EH (cell line): ENCODE measurements around the gene CYSTM1.
A peak's percentile ranks its signal among the peaks of the same experiment; 100 is the strongest.

ENCODE experiments used
- DNase-seq: peaks from one replicate; pipeline ENCODE4 v3.0.0-alpha.2; 2015; ENCODE audit warnings: low read depth

CYSTM1 gene, protein sequence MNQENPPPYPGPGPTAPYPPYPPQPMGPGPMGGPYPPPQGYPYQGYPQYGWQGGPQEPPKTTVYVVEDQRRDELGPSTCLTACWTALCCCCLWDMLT

DNA sequence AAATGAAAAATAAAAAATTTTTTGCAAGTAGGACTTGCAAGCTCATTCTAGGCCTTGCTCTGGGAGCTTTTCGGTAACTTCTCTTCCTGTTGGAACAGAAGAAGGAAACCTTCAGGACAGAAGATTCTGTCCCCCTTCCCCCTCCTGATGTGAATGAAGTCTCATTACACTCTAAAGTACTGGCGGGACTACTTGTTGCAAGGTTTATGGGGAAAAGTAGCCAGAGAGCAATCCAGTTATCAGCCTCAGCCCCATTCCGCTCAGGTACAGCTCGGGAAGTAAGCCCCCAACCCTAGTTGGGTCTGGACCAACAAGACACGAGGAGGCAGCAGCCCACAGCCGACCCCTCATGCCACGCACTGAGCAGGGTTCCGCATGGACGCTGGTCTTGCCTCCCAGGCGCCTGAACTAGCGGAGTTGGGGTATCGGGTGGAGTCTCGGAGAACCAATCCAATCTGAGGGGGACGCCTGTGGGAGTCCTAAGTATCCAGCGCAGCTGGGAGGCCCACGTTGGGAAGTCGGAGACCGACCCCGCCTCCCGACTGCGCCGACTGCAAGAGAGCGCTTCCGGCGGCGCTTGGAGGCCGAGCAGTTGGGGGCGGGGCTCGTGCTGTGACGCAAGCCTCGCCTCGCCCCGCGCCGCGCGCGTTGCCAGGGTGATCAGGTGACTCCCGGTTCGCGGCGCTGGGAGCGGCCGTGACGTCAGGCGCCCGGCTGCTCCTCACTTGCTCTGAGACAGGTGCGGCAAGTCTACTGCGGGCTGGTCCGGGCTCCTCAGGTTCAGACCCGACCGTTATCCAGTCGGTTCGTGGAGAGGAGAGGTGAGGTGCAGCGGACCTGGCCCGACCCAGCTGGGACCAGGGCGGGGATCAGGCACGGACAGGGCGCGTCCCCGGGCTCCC lies at the start of gene CYSTM1:
TSS of gene CYSTM1 (plus strand) at position 724 of the 902 bp plus-strand sequence. CDS start 19,278 bp downstream, outside the sequence.
- DNase-seq = peak; percentile 87

DNA sequence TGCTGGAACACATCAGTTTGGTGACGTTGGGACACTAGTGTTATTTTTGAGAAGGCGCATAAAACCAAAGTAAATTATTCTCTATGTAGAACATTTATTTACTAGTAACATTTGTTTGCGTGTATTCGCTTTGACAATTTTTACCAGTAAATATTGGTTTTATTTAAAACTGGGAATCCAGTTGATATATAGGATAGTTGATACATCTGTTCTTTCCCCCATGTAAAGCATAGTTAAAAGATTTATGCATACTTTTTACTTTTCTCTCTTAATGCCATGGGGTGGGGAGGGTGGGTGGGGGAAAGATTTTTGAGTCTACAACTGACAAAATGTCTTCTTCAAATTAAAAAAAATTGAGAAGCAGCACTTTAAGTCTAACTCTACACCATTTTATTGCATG lies 49.4 kb upstream of the CYSTM1 start, which contains the start of gene IGIP:
TSS of gene IGIP (plus strand) at position 301 of the 400 bp plus-strand sequence. CDS start 2,540 bp downstream, outside the sequence.
- DNase-seq = no peak

DNA sequence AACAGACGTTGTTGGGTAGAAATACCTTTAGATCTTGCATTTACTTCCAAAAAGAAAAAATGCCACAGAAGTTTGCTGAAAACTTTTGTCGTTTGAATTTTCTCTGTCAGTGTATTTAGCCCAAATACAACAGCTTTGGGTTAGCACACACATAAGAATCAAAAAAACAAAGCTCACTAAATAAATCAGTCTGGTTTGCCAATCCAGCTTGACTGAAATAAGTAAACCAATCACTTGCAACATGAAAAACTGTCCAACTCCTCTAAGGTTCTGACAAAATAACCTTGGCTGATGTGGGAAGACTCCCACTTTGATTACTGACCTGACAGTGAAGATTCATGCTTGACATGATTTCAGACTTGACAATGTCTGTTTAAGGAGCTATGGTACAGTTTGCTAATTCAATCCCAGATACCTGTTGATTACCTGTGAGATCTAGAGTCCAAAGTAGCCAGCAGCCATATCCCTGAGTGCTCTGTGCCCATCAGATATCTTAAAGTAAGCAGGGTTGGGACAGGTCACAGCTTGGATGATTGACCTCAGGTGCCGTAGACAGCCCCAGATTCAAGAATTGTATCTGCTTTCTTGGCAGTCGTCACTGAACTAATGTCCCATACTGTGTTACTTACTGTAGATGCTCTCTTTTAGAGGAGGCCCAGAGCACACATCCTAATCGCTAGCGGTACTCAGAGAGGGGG lies 48.5 kb upstream of the CYSTM1 start:
- no peak for DNase-seq

DNA sequence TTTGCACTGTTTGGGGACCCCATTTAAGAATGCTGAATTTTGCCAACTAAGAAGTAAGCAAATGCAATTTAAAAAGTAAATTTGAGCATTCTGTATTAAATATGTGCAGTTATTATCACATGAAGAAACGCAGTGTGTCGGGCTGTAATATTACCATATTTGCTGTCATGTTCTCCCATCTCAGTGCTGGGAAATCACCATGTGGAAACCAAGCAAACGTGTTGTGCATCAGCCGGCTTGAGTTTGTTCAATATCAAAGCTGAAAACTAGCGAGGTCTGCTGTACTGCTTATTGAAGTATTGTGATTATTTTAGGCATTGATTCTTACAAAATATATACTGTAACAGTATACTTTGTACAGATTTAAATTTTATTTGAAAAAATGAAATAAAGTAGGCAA lies 46.6 kb upstream of the CYSTM1 start:
- DNase-seq = no peak

DNA sequence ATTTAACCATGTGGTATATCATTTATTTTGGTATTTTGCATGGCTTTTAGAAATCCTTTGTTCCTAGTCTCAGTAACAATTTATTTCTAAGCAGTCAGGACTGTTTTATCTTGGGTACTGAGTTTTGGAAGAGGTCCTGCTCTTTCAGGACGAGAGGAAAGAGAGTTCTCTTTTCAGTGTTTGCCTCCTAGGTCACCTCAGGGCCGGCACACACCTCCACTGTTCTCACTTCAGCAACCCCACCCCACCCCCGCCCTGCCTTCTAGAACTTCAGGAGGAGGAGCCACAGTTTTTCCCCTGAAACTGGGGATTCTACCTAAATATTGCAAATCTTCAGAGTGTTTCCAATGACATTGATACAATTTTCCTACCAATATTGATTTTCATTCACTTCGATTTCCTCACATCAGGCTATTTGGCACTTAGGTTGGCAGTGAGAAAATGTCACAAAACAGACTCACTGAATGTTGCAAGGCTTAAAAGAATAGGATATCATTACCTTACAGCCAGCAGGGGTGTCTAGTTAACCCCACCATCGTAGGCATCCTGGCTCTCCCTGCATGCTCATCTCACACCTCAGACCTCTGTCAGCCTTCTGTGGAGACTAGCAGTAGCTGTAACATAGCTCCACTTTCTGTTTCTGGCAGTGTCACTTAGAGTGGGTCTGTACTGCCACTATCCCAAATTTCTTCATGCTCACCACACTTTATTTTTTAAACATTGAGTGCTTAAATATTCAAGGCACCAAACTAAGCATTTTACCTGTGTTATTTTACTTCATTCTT lies 43.8 kb upstream of the CYSTM1 start:
- DNase-seq = no peak

DNA sequence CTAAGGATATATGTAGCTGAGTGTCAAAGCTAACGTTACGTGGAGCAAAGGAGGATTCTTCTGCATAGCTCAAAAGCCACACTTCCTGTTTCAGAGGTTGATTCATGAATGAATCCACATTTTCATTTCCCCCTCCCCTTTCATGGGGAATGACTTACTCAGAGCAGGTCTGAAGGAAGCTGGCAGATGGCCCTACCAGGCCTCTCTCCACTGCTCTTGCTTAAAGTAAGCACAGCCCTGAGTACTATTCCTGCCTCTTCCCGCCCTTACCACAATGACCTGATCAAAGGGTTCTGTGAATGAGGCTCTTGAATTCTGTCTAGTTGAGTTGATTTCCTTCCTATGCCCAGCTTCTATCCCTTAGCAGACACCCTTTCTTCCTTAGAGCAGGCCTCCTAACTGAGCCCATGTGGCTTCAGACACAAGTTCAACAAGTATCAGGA lies 43.0 kb upstream of the CYSTM1 start:
- peak; percentile 96 for DNase-seq

DNA sequence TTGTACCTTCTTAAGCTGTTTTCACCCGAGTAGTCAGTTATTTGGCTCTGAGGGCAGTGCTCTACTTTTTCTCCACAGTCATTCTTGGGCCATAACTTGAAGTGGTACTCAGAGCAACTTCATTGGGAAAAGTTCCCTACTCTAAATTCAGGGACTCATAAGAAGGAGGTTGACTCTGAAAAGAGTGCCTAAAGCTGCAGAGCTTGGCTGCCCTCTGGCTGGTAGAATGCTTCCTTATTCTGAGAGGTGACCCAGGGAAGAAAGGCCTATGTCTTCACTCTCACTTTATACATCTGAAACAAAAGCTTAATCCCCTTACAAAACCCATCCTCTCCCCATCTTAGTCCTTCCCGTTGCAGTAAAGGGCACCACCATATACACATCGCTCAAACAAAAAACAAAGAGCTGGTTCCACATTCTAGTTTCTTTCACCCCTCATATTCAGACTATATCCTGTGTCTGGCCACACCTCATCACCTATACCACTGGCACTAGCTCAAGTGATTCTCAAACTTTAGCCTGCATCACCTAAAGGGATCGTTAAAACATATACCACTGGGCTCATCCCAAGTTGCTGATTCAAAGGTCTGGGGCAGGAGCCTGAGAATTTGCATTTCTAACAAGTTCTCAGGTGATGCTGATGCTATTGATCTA lies 41.3 kb upstream of the CYSTM1 start:
- no peak for DNase-seq

DNA sequence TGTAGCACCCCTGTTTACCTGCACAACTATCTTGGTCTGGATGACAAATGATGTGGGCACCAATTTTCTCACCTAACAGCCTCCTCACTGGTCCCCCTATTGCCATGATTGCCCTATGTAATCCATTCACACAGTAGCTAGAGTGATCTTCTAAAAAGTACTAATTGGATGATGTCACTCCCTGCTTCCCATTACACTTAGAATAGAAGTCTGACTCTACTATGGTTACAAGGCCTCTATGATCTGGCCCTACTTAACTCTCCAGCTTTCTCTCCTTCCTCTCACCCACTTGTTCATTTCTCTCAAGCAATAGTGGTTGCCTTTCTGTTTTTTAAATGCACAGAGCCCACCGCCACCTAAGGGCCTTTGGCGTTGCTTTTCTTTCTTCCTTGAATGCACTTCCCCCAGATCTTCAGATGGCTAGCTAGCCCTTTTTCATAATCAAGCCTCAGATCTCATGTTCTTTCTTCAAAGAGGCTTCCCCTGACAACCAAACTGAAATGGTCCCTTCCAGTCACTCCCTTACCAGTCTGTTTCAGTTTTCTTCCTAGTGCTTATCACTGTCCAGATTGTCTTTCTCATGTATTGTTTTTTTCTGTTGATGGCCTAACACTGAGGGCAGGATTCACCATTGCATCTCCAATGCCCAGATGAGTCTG lies 40.6 kb upstream of the CYSTM1 start:
- no peak for DNase-seq

DNA sequence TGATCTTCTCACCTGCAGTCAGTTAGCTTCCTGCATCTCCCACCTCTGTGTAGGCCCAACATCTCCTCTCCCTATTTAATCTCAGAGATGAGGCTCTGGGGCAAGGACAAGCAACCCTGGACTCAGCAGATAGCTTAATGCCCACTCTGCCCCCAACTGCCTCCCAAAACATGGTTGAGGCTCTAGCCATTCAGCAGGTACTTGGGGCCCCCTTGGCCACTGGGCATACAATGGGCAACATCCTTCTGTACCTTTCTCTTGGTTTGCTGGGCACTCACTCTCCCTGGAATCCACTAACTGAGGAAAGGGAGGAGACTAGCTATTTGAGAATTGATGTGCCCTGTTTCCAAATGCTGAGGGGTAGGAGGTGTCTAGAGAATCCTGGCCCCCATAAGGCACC lies 39.9 kb upstream of the CYSTM1 start:
- no peak for DNase-seq

DNA sequence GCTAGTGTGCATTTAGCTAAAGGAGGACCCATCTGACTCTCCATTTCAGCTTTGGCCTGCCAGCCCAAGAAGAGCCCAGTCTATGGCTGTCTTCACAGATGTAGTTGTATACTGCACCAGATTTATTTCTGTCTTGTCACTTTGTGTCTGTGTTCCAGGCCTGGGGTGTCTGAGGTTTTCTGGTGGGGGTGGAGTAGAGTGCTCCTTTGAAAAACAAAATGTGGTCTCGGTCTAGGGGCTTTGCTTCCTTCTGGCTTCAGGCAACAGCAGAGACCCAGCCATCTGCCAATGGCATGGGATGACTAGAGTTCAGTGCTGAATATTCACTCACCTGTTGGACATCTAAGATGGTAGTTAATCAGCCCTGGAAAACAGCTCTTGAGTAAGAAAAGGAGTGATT lies 38.4 kb upstream of the CYSTM1 start:
- DNase-seq = no peak

DNA sequence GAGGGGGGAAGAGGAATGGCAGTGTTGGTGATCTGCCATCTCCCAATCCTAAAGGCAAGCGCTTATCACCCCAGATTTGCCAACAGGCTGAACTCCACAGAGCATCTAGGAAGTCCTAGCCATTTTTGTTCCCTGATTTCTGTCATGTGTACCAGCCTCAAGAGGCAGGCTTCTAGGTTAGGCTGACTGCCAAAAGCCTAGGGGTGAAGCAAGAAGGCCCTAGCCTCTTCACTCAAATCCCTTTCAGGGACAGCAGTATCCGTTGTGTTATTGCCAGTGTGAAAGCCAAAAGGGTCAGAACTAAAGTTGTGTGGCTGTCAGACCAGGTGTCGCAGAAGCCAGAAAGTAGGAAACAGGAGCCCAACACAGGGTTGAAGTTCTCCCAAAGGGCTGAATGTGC lies 34.6 kb upstream of the CYSTM1 start:
- DNase-seq = no peak

DNA sequence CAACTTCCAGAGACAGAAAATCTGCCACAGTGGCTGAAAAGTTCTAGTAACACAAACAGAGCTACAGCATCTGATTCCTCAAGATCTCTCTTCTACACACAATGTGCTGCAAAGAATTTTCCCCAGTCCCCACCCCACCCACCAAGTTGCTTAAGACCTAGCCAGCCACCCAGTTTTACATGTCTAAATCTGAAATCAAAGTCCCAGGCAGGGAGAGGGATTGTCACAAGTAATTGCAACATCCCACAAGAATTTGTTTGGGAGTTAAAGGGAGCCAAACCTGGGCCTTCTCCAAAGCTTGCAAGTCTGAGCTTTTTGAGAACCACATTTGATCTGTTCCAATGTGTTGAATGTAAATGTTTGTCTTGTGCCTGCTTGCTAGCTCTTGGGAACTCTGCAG lies 33.7 kb upstream of the CYSTM1 start:
- peak; percentile 60 for DNase-seq

DNA sequence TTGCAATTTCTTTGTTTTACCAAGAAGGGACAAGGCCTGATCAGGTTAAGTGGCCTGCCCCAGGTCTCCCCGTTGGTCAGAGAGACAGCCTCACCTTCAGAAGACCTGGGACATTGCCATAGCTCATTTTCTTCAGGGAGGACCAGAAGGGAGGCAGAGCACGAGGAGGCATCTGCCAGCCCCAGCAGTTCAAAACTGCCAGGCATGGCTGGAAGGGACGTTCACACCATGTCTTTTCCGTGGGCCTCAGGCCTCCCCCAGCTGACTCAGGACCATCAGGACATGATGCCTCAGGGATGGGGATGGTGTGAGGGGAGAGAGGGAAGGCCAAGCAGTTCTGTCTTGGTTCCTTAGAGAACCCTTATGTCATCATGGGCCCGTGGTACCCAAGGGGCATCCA lies 32.7 kb upstream of the CYSTM1 start:
- DNase-seq = no peak

DNA sequence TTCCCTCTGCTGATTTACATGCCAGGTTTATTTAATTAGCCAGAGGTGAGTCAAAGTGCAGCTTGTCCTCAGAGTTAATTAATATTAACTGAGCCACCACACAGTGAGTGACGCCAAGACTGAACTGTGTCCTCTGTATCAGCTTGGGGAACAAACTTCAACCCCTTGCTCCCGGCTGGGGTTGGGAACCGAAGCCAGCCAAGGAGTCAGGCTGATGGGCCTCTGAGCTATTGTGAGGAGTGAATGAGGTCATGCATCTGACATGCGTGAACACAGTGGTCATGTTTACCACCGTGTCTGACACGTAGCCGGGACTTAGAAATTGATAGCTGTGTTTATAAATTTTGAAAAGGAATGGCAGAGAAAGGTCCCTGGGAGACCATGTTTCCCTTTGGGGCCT lies 32.1 kb upstream of the CYSTM1 start:
- no peak for DNase-seq

DNA sequence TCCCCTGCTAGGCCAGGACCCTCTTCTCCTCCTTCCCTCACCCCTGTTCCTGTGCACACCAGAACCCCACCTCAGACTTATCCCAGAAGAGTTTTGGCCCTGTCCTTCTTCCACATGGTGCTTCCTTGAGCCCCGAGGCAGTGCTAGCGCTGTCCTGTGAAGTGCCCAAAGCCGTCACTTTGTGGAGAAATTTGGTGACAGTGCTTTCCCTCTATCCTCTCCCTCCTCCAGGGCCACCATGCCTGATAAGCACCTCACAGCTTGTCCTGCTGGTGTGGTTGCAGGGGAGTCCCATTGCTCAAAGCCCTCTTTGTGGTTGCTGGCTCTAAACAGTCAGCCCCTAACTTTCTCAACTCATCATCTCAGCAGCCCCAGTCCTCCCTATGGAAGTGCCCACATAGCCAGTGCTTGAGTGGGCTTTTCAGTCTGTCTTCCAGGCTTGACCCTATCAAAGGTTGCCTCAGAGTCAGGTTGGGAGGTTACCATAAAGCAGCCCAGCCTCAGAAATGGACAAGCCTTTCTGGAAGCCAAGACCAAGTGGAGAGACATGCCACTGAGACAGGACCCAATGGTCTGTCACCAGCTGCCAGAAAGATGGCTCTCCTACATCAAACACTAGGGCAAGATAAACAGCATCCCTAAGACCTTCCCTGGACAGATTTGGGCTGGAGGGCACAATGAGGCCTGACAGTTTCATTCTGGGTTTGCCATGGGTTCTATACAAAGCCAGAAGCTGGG lies 31.3 kb upstream of the CYSTM1 start:
- DNase-seq = no peak

DNA sequence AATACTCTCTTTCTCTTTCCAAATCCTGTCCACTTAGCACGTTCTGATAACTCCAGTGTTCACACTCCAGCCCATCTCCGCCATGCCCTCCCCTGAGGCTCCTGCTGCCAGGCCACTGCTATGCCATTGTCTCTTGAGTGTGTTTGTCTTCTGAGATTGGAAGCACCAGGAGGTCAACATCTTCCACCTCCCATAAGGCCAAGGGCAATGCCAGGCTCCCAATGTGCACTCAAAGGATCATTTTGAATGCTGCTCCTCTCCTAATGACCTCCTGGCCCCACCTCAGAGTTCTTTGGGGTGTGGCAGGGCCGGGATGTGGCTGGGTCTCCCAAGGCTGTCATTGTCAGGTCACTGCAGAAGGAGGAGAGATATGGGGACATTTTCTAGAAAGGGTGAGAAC lies 29.7 kb upstream of the CYSTM1 start:
- DNase-seq = no peak

DNA sequence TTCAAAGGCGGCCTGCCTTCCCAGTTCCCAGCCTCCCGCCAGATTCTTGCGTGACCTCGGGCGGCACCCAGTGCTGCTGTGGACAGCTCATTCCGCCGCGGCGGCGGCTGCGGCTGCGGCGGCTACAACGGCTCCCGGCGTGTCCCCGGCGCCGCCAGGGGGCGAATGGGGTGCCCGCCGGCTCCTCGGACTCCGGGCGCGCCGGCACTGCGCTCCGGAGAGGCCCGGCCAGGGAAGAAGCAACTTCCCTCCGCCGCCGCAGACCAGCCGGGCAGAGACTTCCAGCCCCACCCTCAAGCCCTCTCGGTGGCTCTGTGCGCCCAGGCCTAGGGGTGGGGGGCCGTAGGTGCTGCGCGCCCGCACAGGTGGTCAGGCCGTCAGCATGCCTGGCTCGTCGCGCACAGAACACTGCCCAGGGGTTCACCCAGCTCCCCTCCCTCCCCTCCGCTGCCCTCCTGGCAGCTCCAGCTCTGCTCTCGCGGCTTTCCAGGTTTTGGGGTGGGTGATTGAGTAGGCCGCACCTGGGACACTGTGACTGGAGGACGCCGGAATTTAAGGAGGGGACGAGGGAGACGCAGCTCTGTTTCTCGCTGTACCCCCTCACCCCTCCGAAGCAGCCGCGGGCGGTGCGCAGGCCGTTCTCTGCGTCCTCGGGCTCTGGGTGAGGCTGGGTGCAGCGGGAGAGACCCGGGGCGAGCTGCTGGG lies 29.0 kb upstream of the CYSTM1 start:
- DNase-seq = peak; percentile 80

DNA sequence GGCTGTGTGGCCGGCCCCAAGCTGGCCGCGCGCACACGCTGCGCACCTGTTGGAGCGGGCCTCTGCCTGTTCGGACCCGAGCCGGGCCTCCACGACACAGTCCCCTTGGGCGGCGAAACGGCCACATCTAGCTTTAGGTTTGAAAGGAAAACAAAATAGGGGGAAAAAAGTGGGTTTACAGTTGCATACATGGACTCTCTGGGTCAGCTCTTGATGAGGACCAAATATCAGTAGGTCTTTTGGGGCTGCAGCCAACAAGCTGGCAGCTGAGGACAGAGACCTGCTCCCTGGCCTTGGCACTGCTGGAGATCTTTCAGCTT lies 28.5 kb upstream of the CYSTM1 start:
- DNase-seq = no peak

DNA sequence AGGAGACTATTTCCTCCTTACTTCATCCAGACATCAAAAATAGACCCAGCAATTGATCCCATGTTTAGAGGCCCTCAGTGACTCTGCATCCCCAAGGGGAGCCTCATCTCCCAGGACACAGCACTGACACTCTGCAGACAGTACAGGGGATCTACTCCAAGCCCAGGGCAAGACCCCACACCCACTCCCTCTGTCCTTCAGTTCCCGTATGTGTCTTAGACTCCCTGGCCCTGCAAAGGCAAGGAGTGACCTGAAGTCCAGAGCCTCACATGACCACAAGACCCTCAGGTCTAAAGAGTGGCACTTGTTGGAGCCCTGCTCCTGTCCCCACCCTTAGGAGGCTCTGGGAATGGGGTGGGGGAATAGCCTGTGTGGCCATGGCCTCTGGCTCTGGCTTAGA lies 27.5 kb upstream of the CYSTM1 start:
- DNase-seq = no peak

DNA sequence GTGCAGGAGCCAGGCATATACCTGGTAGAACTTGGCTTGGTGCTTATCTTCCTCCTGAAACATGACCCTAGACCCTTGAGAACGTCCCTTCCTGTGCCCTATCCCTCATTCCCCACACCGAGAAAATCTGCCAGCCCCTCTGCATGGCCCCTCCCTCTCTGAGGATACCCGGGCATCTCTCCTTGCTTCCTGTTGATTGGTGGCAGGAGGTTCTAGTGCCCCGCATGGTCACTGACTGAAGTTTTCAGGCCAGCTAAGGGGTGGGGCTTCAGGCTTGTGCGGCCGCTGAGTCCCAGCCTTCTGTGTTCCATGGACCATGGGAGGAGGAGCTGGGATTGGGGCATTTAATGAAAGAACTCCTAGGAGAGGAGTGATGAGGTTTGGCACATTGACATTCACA lies 26.5 kb upstream of the CYSTM1 start:
- DNase-seq = peak; percentile 32
